Measurements from ENCODE around the gene FUZ. TPM values are rescaled to one million over a fixed set of nuclear protein-coding genes. Genes with fewer than 3 reads are reported as not detected.
A peak's percentile ranks its signal among the peaks of the same experiment; 100 is the strongest.
"Not testable (repeated sequence)": the region's sequence is repeated elsewhere in the genome, so short reads cannot be mapped to it uniquely, and the experiment has no call there.

FUZ gene
- total and polyA plus RNA-seq, 2 donors = 13.3 to 29.0 TPM

GRCh38 chr19:49832556-49832955 lies 19.5 kb upstream of the FUZ start:
- no peak for DNase-seq (ENCODE audit: extremely low spot score)
- Histone ChIP-seq H3K4me1 (ENCODE audit: insufficient read depth) (no peaks in the 10 kb centered on the region), H3K36me3 (ENCODE audit: insufficient read depth) (peaks cover 5% of the 10 kb centered on the region), H3K4me3 (ENCODE audit: low read depth, low read length) (no peak overlapping the region), H3K27ac (ENCODE audit: low read depth) (no peak overlapping the region)
- 65% methylated on average over 9 of the region's 9 CpGs for WGBS

- no peak overlapping the region for H3K4me3 ChIP-seq (ENCODE audit: low read depth, low read length)
- H3K4me1 ChIP-seq (ENCODE audit: insufficient read depth) = no peaks in the 10 kb centered on the region
- no peak for DNase-seq (ENCODE audit: extremely low spot score)
- H3K27ac ChIP-seq (ENCODE audit: low read depth) = no peak overlapping the region
- WGBS = 95% methylated on average over 8 of the region's 8 CpGs
- peaks cover 5% of the 10 kb centered on the region for H3K36me3 ChIP-seq (ENCODE audit: insufficient read depth)
Measured at GRCh38 chr19:49831592-49831991, 18.5 kb upstream of the FUZ start.

GRCh38 chr19:49830766-49831165 lies 17.7 kb upstream of the FUZ start:
- Histone ChIP-seq H3K27ac (ENCODE audit: low read depth) (no peak overlapping the region), H3K4me3 (ENCODE audit: low read depth, low read length) (no peak overlapping the region), H3K36me3 (ENCODE audit: insufficient read depth) (peaks cover 5% of the 10 kb centered on the region), H3K4me1 (ENCODE audit: insufficient read depth) (no peaks in the 10 kb centered on the region)
- DNase-seq (ENCODE audit: extremely low spot score) = no peak
- WGBS = 94% methylated on average over 12 of the region's 12 CpGs

GRCh38 chr19:49829721-49830120 lies 16.6 kb upstream of the FUZ start:
- no peak for DNase-seq (ENCODE audit: extremely low spot score)
- H3K36me3 ChIP-seq (ENCODE audit: insufficient read depth) = peaks cover 5% of the 10 kb centered on the region
- no peak overlapping the region for H3K4me3 ChIP-seq (ENCODE audit: low read depth, low read length)
- no peaks in the 10 kb centered on the region for H3K4me1 ChIP-seq (ENCODE audit: insufficient read depth)
- no peak overlapping the region for H3K27ac ChIP-seq (ENCODE audit: low read depth)
- 93% methylated on average over 18 of the region's 18 CpGs for WGBS

- DNase-seq (ENCODE audit: extremely low spot score) = no peak
- WGBS = 82% methylated on average over 8 of the region's 8 CpGs
- Histone ChIP-seq H3K27ac (ENCODE audit: low read depth) (no peak overlapping the region), H3K4me3 (ENCODE audit: low read depth, low read length) (no peak overlapping the region), H3K4me1 (ENCODE audit: insufficient read depth) (no peaks in the 10 kb centered on the region), H3K36me3 (ENCODE audit: insufficient read depth) (peaks cover 3% of the 10 kb centered on the region)
Measured at GRCh38 chr19:49829200-49829599, 16.1 kb upstream of the FUZ start.

GRCh38 chr19:49827034-49827433 lies 13.9 kb upstream of the FUZ start:
- WGBS = 91% methylated on average over 14 of the region's 14 CpGs
- Histone ChIP-seq H3K4me3 (ENCODE audit: low read depth, low read length) (no peak overlapping the region), H3K36me3 (ENCODE audit: insufficient read depth) (peaks cover 2% of the 10 kb centered on the region), H3K27ac (ENCODE audit: low read depth) (no peak overlapping the region), H3K4me1 (ENCODE audit: insufficient read depth) (no peaks in the 10 kb centered on the region)
- DNase-seq (ENCODE audit: extremely low spot score) = no peak

GRCh38 chr19:49824662-49825061 lies 11.6 kb upstream of the FUZ start:
- DNase-seq (ENCODE audit: extremely low spot score) = no peak
- H3K4me3 ChIP-seq (ENCODE audit: low read depth, low read length) = no peak overlapping the region
- WGBS = 90% methylated on average over 6 of the region's 6 CpGs
- H3K36me3 ChIP-seq (ENCODE audit: insufficient read depth) = no peaks in the 10 kb centered on the region
- no peaks in the 10 kb centered on the region for H3K4me1 ChIP-seq (ENCODE audit: insufficient read depth)
- H3K27ac ChIP-seq (ENCODE audit: low read depth) = no peak overlapping the region

- Histone ChIP-seq H3K4me3 (ENCODE audit: low read depth, low read length) (no peak overlapping the region), H3K4me1 (ENCODE audit: insufficient read depth) (no peaks in the 10 kb centered on the region), H3K36me3 (ENCODE audit: insufficient read depth) (no peaks in the 10 kb centered on the region), H3K27ac (ENCODE audit: low read depth) (no peak overlapping the region)
- no peak for DNase-seq (ENCODE audit: extremely low spot score)
- 90% methylated on average over 12 of the region's 12 CpGs for WGBS
Measured at GRCh38 chr19:49823472-49823871, 10.4 kb upstream of the FUZ start.

GRCh38 chr19:49820125-49820524 lies 7.0 kb upstream of the FUZ start:
- no peak overlapping the region for H3K27ac ChIP-seq (ENCODE audit: low read depth)
- H3K4me3 ChIP-seq (ENCODE audit: low read depth, low read length) = no peak overlapping the region
- H3K36me3 ChIP-seq (ENCODE audit: insufficient read depth) = no peaks in the 10 kb centered on the region
- DNase-seq (ENCODE audit: extremely low spot score) = no peak
- H3K4me1 ChIP-seq (ENCODE audit: insufficient read depth) = no peaks in the 10 kb centered on the region
- WGBS = 42% methylated on average over 10 of the region's 10 CpGs

- H3K27ac ChIP-seq (ENCODE audit: low read depth); H3K36me3 ChIP-seq (ENCODE audit: insufficient read depth); H3K4me1 ChIP-seq (ENCODE audit: insufficient read depth); DNase-seq (ENCODE audit: extremely low spot score); H3K4me3 ChIP-seq (ENCODE audit: low read depth, low read length): not testable (repeated sequence)
- 68% methylated on average over 7 of the region's 7 CpGs for WGBS
Measured at GRCh38 chr19:49819452-49820115, 6.5 kb upstream of the FUZ start.

- no peaks in the 10 kb centered on the region for H3K4me1 ChIP-seq (ENCODE audit: insufficient read depth)
- no peak for DNase-seq (ENCODE audit: extremely low spot score)
- H3K27ac ChIP-seq (ENCODE audit: low read depth) = no peak overlapping the region
- H3K36me3 ChIP-seq (ENCODE audit: insufficient read depth) = no peaks in the 10 kb centered on the region
- WGBS = 15% methylated on average over 16 of the region's 16 CpGs
- H3K4me3 ChIP-seq (ENCODE audit: low read depth, low read length) = peak overlapping the region; percentile 63
Measured at GRCh38 chr19:49818649-49819370, 5.7 kb upstream of the FUZ start.

- Histone ChIP-seq H3K36me3 (ENCODE audit: insufficient read depth) (no peaks in the 10 kb centered on the region), H3K4me1 (ENCODE audit: insufficient read depth) (no peaks in the 10 kb centered on the region), H3K4me3 (ENCODE audit: low read depth, low read length) (peak within 1 kb of the TSS; percentile 63), H3K27ac (ENCODE audit: low read depth) (peak within 1 kb of the TSS; percentile 87)
- peak; percentile 78 for DNase-seq (ENCODE audit: extremely low spot score)
- WGBS = under 1% methylated on average over 57 of the region's 57 CpGs
Measured at GRCh38 chr19:49817964-49818648, 5.0 kb upstream of the FUZ start, which contains the start of gene MED25. Gene MED25, plus strand, starts transcription at chr19:49818289. Its CDS starts 53 bp downstream, at chr19:49818342.

GRCh38 chr19:49816590-49816989 lies 3.5 kb upstream of the FUZ start:
- no peak overlapping the region for H3K4me3 ChIP-seq (ENCODE audit: low read depth, low read length)
- no peaks in the 10 kb centered on the region for H3K36me3 ChIP-seq (ENCODE audit: insufficient read depth)
- H3K4me1 ChIP-seq (ENCODE audit: insufficient read depth) = no peaks in the 10 kb centered on the region
- H3K27ac ChIP-seq (ENCODE audit: low read depth) = peak overlapping the region; percentile 90
- WGBS = 51% methylated on average over 14 of the region's 14 CpGs
- DNase-seq (ENCODE audit: extremely low spot score) = no peak

- no peaks in the 10 kb centered on the region for H3K36me3 ChIP-seq (ENCODE audit: insufficient read depth)
- H3K4me1 ChIP-seq (ENCODE audit: insufficient read depth) = no peaks in the 10 kb centered on the region
- no peak overlapping the region for H3K4me3 ChIP-seq (ENCODE audit: low read depth, low read length)
- H3K27ac ChIP-seq (ENCODE audit: low read depth) = no peak overlapping the region
- WGBS = 59% methylated on average over 1 of the region's 1 CpG
- no peak for DNase-seq (ENCODE audit: extremely low spot score)
Measured at GRCh38 chr19:49814010-49814409, 918 bp upstream of the FUZ start.
